CD8-positive, alpha-beta memory T cell (primary cell): ENCODE results near the gene CELF2. TPM values are rescaled to one million over a fixed set of nuclear protein-coding genes. Genes with fewer than 3 reads are reported as not detected.

Experiments used
- CTCF ChIA-PET: fragments of 350-600 bp; sonication (Branson Sonifier 250); formaldehyde crosslinking; loops from one replicate; lab custom pipeline; 2021; ENCODE audit warnings: antibody characterized with exemption; lab: Charles Lee
- POLR2A ChIA-PET: fragments of 350-600 bp; sonication (Branson Sonifier 250); formaldehyde crosslinking; loops from one replicate; lab custom pipeline; 2021; ENCODE audit warnings: antibody characterized with exemption; lab: Charles Lee
- DNase-seq, 5 donors: peaks; one replicate each; pipeline versions ENCODE4 v3.0.0 to v3.0.0-alpha.2; 2020 to 2022; ENCODE audit warnings: mixed read lengths in 1 of 5
- H3K27ac ChIP-seq: one replicate; pipeline ENCODE4 v1.7.0; 2013; ENCODE audit warnings: low read depth, mild to moderate bottlenecking, low read length, moderate library complexity
- H3K27me3 ChIP-seq: 2 replicates; pipeline ENCODE4 v1.7.0; 2013; ENCODE audit warnings: low read length, mild to moderate bottlenecking; ENCODE audit not compliant: insufficient read depth, poor library complexity, severe bottlenecking
- H3K36me3 ChIP-seq: 2 replicates; pipeline ENCODE4 v1.7.0; 2013; ENCODE audit warnings: mild to moderate bottlenecking, low read length, moderate library complexity; ENCODE audit not compliant: insufficient read depth
- H3K4me1 ChIP-seq: 2 replicates; pipeline ENCODE4 v1.7.0; 2013; ENCODE audit warnings: mild to moderate bottlenecking, low read length, moderate library complexity; ENCODE audit not compliant: insufficient read depth
- H3K4me3 ChIP-seq: 2 replicates; pipeline ENCODE4 v1.7.0; 2013; ENCODE audit warnings: mild to moderate bottlenecking, low read length
- H3K9me3 ChIP-seq: 2 replicates; pipeline ENCODE4 v1.7.0; 2013; ENCODE audit warnings: mild to moderate bottlenecking, low read length
- H3K27ac Mint-ChIP-seq, 8 donors: one replicate each; pipeline ENCODE4 v1.8.0; 2020 to 2021; ENCODE audit warnings: mixed read lengths in 8 of 8, mild to moderate bottlenecking in 6 of 8, inconsistent platforms in 3 of 8, moderate library complexity in 3 of 8
- H3K27me3 Mint-ChIP-seq, 2 donors: one replicate each; pipeline ENCODE4 v1.8.0; 2020 to 2021; ENCODE audit warnings: mixed read lengths in 2 of 2, mild to moderate bottlenecking in 1 of 2, moderate library complexity in 1 of 2
- H3K36me3 Mint-ChIP-seq, 3 donors: one replicate each; pipeline ENCODE4 v1.8.0; 2020 to 2021; ENCODE audit warnings: mixed read lengths in 3 of 3, inconsistent platforms in 1 of 3, mild to moderate bottlenecking in 1 of 3
- H3K4me1 Mint-ChIP-seq, 3 donors: one replicate each; pipeline ENCODE4 v1.8.0; 2020 to 2021; ENCODE audit warnings: mixed read lengths in 3 of 3, inconsistent platforms in 1 of 3, mild to moderate bottlenecking in 1 of 3
- H3K4me3 Mint-ChIP-seq, 7 donors: one replicate each; pipeline ENCODE4 v1.8.0; 2020 to 2021; ENCODE audit warnings: mixed read lengths in 7 of 7, mild to moderate bottlenecking in 6 of 7, moderate library complexity in 4 of 7, inconsistent platforms in 2 of 7
- H3K9me3 Mint-ChIP-seq, 5 donors: one replicate each; pipeline ENCODE4 v1.8.0; 2020 to 2022; ENCODE audit warnings: mixed read lengths in 5 of 5, mild to moderate bottlenecking in 3 of 5, moderate library complexity in 2 of 5, inconsistent platforms in 1 of 5
- polyA plus RNA-seq: library from polyadenylated mRNA; unstranded; fragments of 300-500 nt; fragmentation: Illumina TruSeq; gene quantifications from one replicate; pipeline ENCODE4 v1.2.3, GENCODE V29; 2021
- total RNA-seq, 2 experiments: library from RNA; stranded (reverse); gene quantifications; one replicate each; pipeline ENCODE4 v1.2.3, GENCODE V29; 2021

Gene CELF2
- total and polyA plus RNA-seq, 3 experiments from 2014 or later = 154 to 166 (median 155) TPM

- ChIA-PET POLR2A (no interaction called here), CTCF (interaction anchor here (1.5 to 1.6 kb wide), 2 partner anchors 10 to 126 kb away, joined by 3 to 4 read pairs; no protein-coding TSS in a partner anchor)
- Histone ChIP-seq H3K4me3 (no peak overlapping the region), H3K27ac (no peak overlapping the region), H3K36me3 (peaks cover 30% of the 10 kb centered on the region), H3K9me3 (no peaks in the 10 kb centered on the region), H3K4me1 (peaks cover 66% of the 10 kb centered on the region), H3K27me3 (no peaks in the 10 kb centered on the region)
- no peak overlapping the region for H3K27ac Mint-ChIP-seq
- no peaks in the 10 kb centered on the region for H3K9me3 Mint-ChIP-seq
- H3K4me3 Mint-ChIP-seq = no peak overlapping the region
- peaks cover 9 to 50% (median 10%) of the 10 kb centered on the region in 3 donors for H3K36me3 Mint-ChIP-seq
- DNase-seq = peak in 1 of 5 donors; percentile 30
- H3K4me1 Mint-ChIP-seq = peaks cover 24 to 49% (median 31%) of the 10 kb centered on the region in 3 donors
- no peaks in the 10 kb centered on the region for H3K27me3 Mint-ChIP-seq
Observed at GRCh38 chr10:11245981-11246590, 228.4 kb downstream of the CELF2 start.

GRCh38 chr10:11246752-11247467 is 229.2 kb downstream of the CELF2 start:
- H3K9me3 Mint-ChIP-seq = no peaks in the 10 kb centered on the region
- CTCF ChIA-PET = interaction anchor here (1.5 to 1.6 kb wide), 2 partner anchors 10 to 127 kb away, joined by 3 to 4 read pairs; no protein-coding TSS in a partner anchor
- H3K36me3 ChIP-seq = peaks cover 35% of the 10 kb centered on the region
- POLR2A ChIA-PET = no interaction called here
- H3K27me3 Mint-ChIP-seq = no peaks in the 10 kb centered on the region
- H3K27ac ChIP-seq = no peak overlapping the region
- no peak overlapping the region for H3K4me3 ChIP-seq
- peak overlapping the region in 1 of 7 donors; percentile 63 for H3K4me3 Mint-ChIP-seq
- peaks cover 24 to 43% (median 27%) of the 10 kb centered on the region in 3 donors for H3K4me1 Mint-ChIP-seq
- peaks cover 58% of the 10 kb centered on the region for H3K4me1 ChIP-seq
- DNase-seq = peak in 1 of 5 donors; percentile 23
- no peaks in the 10 kb centered on the region for H3K27me3 ChIP-seq
- H3K36me3 Mint-ChIP-seq = peaks cover 9 to 54% (median 10%) of the 10 kb centered on the region in 3 donors
- H3K9me3 ChIP-seq = no peaks in the 10 kb centered on the region
- peak overlapping the region in 1 of 8 donors; percentile 93 for H3K27ac Mint-ChIP-seq

GRCh38 chr10:11249152-11249807 is 231.6 kb downstream of the CELF2 start:
- Histone ChIP-seq H3K27me3 (no peaks in the 10 kb centered on the region), H3K36me3 (peaks cover 43% of the 10 kb centered on the region), H3K27ac (no peak overlapping the region), H3K4me1 (peaks cover 35% of the 10 kb centered on the region), H3K4me3 (no peak overlapping the region), H3K9me3 (no peaks in the 10 kb centered on the region)
- no peaks in the 10 kb centered on the region for H3K9me3 Mint-ChIP-seq
- peak overlapping the region in 1 of 7 donors; percentile 48 for H3K4me3 Mint-ChIP-seq
- H3K27ac Mint-ChIP-seq = peak overlapping the region; percentile 40 to 88 (median 69)
- CTCF ChIA-PET = no interaction called here
- H3K36me3 Mint-ChIP-seq = peaks cover 3 to 57% (median 6%) of the 10 kb centered on the region in 3 donors
- H3K4me1 Mint-ChIP-seq = peaks cover 12 to 44% (median 30%) of the 10 kb centered on the region in 3 donors
- H3K27me3 Mint-ChIP-seq = peaks cover 0 to 1% of the 10 kb centered on the region in 2 donors
- POLR2A ChIA-PET = no interaction called here
- no peak for DNase-seq

- Mint-ChIP-seq H3K9me3 (no peaks in the 10 kb centered on the region), H3K4me1 (peaks cover 14 to 48% (median 34%) of the 10 kb centered on the region in 3 donors), H3K36me3 (peaks cover 3 to 62% (median 8%) of the 10 kb centered on the region in 3 donors), H3K27ac (peak overlapping the region; percentile 29 to 88 (median 70)), H3K4me3 (no peak overlapping the region), H3K27me3 (peaks cover 0 to 1% of the 10 kb centered on the region in 2 donors)
- Histone ChIP-seq H3K36me3 (peaks cover 41% of the 10 kb centered on the region), H3K4me3 (no peak overlapping the region), H3K4me1 (peaks cover 30% of the 10 kb centered on the region), H3K9me3 (no peaks in the 10 kb centered on the region), H3K27ac (no peak overlapping the region), H3K27me3 (no peaks in the 10 kb centered on the region)
- POLR2A ChIA-PET = no interaction called here
- DNase-seq = no peak
- CTCF ChIA-PET = no interaction called here
Observed at GRCh38 chr10:11249808-11250195, 232.1 kb downstream of the CELF2 start.

- ChIA-PET CTCF (no interaction called here), POLR2A (no interaction called here)
- H3K27ac ChIP-seq = no peak overlapping the region
- peak overlapping the region; percentile 16 to 93 (median 66) for H3K27ac Mint-ChIP-seq
- H3K36me3 Mint-ChIP-seq = peaks cover 3 to 67% (median 9%) of the 10 kb centered on the region in 3 donors
- peaks cover 19 to 53% (median 39%) of the 10 kb centered on the region in 3 donors for H3K4me1 Mint-ChIP-seq
- no peak for DNase-seq
- H3K9me3 Mint-ChIP-seq = no peaks in the 10 kb centered on the region
- peaks cover 25% of the 10 kb centered on the region for H3K4me1 ChIP-seq
- H3K4me3 Mint-ChIP-seq = peak overlapping the region in 1 of 7 donors; percentile 34
- H3K36me3 ChIP-seq = peaks cover 45% of the 10 kb centered on the region
- H3K4me3 ChIP-seq = no peak overlapping the region
- H3K27me3 Mint-ChIP-seq = peaks cover 0 to 1% of the 10 kb centered on the region in 2 donors
- no peaks in the 10 kb centered on the region for H3K27me3 ChIP-seq
- no peaks in the 10 kb centered on the region for H3K9me3 ChIP-seq
Observed at GRCh38 chr10:11250304-11250703, 232.6 kb downstream of the CELF2 start.

- H3K27ac ChIP-seq = no peak overlapping the region
- H3K27me3 ChIP-seq = no peaks in the 10 kb centered on the region
- ChIA-PET POLR2A (no interaction called here), CTCF (no interaction called here)
- H3K9me3 ChIP-seq = no peaks in the 10 kb centered on the region
- Mint-ChIP-seq H3K27me3 (peaks cover 0 to 3% of the 10 kb centered on the region in 2 donors), H3K36me3 (peaks cover 9 to 92% (median 17%) of the 10 kb centered on the region in 3 donors), H3K4me3 (no peak overlapping the region), H3K27ac (peak overlapping the region; percentile 5 to 95 (median 53)), H3K9me3 (no peaks in the 10 kb centered on the region), H3K4me1 (peaks cover 40 to 71% (median 60%) of the 10 kb centered on the region in 3 donors)
- H3K4me3 ChIP-seq = no peak overlapping the region
- H3K4me1 ChIP-seq = peaks cover 13% of the 10 kb centered on the region
- peaks cover 51% of the 10 kb centered on the region for H3K36me3 ChIP-seq
- no peak for DNase-seq
Observed at GRCh38 chr10:11252887-11253286, 235.2 kb downstream of the CELF2 start.

GRCh38 chr10:11253385-11254002 is 235.8 kb downstream of the CELF2 start:
- CTCF ChIA-PET = no interaction called here
- POLR2A ChIA-PET = no interaction called here
- H3K4me1 ChIP-seq = peaks cover 10% of the 10 kb centered on the region

More at GRCh38 chr10:11253385-11254002, 235.8 kb downstream of the CELF2 start:
- H3K27ac ChIP-seq = no peak overlapping the region
- H3K27ac Mint-ChIP-seq = peak overlapping the region; percentile 7 to 95 (median 68)
- H3K9me3 Mint-ChIP-seq = no peaks in the 10 kb centered on the region
- no peaks in the 10 kb centered on the region for H3K9me3 ChIP-seq
- peaks cover 10 to 98% (median 23%) of the 10 kb centered on the region in 3 donors for H3K36me3 Mint-ChIP-seq
- H3K4me3 ChIP-seq = no peak overlapping the region
- H3K27me3 ChIP-seq = no peaks in the 10 kb centered on the region
- DNase-seq = no peak
- peaks cover 46 to 76% (median 63%) of the 10 kb centered on the region in 3 donors for H3K4me1 Mint-ChIP-seq
- H3K36me3 ChIP-seq = peaks cover 57% of the 10 kb centered on the region
- peaks cover 0 to 3% of the 10 kb centered on the region in 2 donors for H3K27me3 Mint-ChIP-seq
- H3K4me3 Mint-ChIP-seq = no peak overlapping the region
